ENCODE data around the gene PCNT. TPM values are rescaled to one million over a fixed set of nuclear protein-coding genes. Genes with fewer than 3 reads are reported as not detected.

Gene PCNT
- total and polyA plus RNA-seq, 2 of the 8 experiments (the other 6 are each of a cell fraction or from before 2014, with no cell fraction given): 9.9 to 45.1 TPM

DNA sequence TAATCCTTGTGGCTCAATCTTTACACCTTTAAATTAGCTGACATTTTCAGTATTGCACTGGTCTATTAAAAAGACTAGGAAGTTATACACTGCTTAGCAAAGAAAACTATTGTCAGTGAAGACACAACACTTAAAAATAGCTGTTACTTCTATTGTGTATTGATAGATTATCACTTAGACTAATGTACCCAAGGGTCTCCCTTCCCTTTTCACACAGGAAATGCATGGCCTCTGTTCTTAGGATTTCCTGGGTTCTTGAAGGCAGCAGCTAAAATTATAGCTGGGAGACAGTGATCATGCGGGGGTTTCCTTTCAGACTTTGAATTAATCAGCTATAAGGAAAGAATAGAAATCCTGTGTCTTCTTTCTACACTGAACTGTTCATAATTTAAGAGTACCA is 147.6 kb downstream of the PCNT start (continued):
- TF ChIP-seq CHD7 (IDR thresholded peaks at IDR 0.05; ENCODE audit: insufficient replicate concordance, low read length) (no peak), SIN3A (conservative IDR thresholded peaks at IDR 0.05 in 1 of 2, IDR thresholded peaks at IDR 0.05 in 1 of 2; ENCODE audit: low read depth in 1 of 2, low read length in 2 of 2) (no peak), CEBPB (IDR thresholded peaks at IDR 0.05; ENCODE audit: low read depth, low read length) (no peak), SP4 (IDR thresholded peaks at IDR 0.05; ENCODE audit: low read length) (no peak), MAFK (IDR thresholded peaks at IDR 0.05; ENCODE audit: low read depth, low read length) (no peak), RXRA (IDR thresholded peaks at IDR 0.05; ENCODE audit: insufficient read depth, low read depth, low read length) (no peak), FOSL1 (IDR thresholded peaks at IDR 0.05; ENCODE audit: insufficient read depth, low read depth, low read length) (no peak)
- TF ChIP-seq, protein P1, sequence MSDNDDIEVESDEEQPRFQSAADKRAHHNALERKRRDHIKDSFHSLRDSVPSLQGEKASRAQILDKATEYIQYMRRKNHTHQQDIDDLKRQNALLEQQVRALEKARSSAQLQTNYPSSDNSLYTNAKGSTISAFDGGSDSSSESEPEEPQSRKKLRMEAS (IDR thresholded peaks at IDR 0.05): no peak
- TF ChIP-seq, protein P2, sequence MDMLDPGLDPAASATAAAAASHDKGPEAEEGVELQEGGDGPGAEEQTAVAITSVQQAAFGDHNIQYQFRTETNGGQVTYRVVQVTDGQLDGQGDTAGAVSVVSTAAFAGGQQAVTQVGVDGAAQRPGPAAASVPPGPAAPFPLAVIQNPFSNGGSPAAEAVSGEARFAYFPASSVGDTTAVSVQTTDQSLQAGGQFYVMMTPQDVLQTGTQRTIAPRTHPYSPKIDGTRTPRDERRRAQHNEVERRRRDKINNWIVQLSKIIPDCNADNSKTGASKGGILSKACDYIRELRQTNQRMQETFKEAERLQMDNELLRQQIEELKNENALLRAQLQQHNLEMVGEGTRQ (IDR thresholded peaks at IDR 0.05; ENCODE audit: low read length): no peak
